T1000 (cell line): ENCODE results near the gene SYNPO2L.

Experiments
- DNase-seq: peaks from one replicate; lab custom pipeline; 2025; ENCODE audit warnings: mixed read lengths; lab: John Stamatoyannopoulos, UW

Gene SYNPO2L

DNA sequence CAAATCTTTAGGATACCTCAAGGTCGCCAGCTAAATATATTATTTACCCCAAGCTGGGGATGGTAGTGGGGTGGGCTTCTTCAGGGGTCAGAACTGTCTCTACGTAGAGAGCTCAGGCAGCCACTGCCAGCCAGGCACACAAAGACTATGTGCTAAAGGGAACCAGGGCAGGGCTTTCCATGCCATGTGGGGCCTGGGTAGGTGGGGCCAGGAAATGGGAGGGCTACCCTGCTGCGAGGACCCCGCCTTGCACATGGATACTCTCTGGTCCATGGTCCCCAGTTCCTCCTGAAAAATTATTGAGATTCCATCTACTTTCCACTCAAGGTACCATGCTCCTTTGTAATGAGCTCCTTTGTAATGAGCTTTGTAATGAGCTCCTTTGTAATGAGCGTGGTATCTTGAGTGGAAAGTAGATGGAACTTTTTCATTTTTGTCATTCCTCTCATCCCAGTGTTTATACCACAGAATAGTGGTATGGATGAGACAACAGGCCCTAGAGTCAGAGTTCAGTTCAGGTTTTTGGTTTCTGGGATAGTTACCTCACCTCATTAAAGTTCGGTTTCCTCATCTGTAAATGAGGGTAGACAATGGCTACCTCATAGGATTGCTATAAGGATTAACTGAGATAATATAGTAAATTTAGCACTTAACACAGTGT lies 5.8 kb downstream of the SYNPO2L start:
- DNase-seq: no peak

- no peak for DNase-seq
Measured at GRCh38 chr10:73648975-73649829, 6.6 kb downstream of the SYNPO2L start.

DNA sequence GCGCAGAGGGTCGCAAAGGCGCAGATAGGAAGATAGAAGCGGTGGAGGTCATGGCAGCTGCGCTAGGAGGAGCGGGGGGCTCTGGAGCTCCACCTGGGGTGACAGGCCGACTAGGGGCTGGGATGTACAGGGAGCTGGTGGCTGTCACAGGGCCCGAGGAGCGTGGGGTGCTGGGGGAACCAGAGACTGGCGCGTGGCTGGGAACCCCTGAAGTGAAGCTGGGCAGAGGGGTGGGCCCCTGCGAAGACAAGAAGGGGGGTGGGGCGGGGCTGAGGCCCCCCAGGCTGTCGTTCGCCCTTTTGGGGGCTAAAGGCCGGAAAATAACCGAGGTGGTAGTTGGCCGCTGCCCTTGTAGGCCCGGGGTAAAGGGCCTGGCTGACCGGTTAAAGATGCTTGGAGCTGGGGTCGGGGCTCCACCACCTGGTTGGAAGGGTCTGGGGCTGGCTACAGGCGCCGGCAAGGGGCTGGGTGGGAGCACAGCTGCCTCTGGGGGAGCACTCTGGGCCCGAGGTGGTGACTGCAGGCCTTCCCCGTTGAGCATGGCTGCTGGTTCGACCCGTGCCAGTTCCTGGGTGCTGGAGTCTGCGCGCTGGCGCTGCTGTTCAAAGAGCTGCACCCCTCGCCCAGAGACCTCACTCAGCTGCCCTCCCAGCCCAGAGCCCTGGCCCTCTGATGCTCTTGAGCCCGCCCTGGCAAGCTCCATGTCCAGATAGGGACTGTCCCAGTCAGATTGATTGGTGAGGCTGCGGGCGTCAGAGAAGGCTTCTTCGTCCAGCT lies 7.8 kb downstream of the SYNPO2L start:
- no peak for DNase-seq

GRCh38 chr10:73647211-73647874 lies 8.5 kb downstream of the SYNPO2L start:
- no peak for DNase-seq

- no peak for DNase-seq
Measured at GRCh38 chr10:73646598-73647041, 9.2 kb downstream of the SYNPO2L start.

DNA sequence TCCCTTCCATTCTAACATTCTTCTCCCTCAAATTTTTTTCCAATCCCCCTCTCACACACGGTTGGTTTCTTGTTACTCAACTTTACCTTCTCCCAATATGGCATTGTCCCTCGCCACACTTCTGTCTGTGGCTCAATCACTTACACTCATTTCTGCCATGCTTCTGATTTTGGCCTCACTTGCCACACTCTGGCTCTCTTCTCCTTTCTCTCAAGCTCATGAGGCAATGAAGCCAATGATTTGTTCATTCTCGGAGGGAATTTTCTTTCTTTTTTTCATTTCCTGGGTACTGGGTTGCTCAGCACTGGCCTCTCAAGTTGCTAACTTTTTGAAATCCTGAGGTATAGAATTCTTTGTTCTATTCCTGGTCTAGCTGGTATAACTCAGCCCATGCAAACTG lies 10.6 kb downstream of the SYNPO2L start:
- no peak for DNase-seq

GRCh38 chr10:73644767-73645166 lies 11.1 kb downstream of the SYNPO2L start:
- DNase-seq: no peak

GRCh38 chr10:73644015-73644743 lies 11.7 kb downstream of the SYNPO2L start:
- peak; percentile 21 for DNase-seq

DNA sequence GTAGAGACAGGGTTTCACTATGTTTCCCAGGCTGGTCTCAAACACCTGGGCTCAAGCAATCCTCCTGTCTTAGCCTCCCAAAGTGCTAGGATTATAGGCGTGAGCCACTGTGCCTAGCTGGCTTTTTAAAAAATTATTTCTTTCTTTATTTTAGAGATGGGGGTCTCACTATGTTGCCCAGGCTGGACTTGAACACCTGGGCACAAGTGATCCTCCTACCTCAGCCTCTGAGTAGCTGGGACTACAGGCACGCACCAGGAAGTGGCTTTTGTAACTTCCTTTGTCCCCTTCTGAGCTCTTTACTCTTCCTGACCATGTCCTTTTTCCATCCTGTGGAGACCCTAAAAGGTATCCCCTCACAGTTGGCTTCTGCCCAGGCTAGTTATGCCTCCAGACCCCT lies 12.5 kb downstream of the SYNPO2L start:
- no peak for DNase-seq

- no peak for DNase-seq
Measured at GRCh38 chr10:73641328-73642060, 14.3 kb downstream of the SYNPO2L start, which contains the start of gene MYOZ1. MYOZ1 (minus strand) TSS chr10:73641474; CDS start chr10:73640017, 1,457 bp downstream.

DNA sequence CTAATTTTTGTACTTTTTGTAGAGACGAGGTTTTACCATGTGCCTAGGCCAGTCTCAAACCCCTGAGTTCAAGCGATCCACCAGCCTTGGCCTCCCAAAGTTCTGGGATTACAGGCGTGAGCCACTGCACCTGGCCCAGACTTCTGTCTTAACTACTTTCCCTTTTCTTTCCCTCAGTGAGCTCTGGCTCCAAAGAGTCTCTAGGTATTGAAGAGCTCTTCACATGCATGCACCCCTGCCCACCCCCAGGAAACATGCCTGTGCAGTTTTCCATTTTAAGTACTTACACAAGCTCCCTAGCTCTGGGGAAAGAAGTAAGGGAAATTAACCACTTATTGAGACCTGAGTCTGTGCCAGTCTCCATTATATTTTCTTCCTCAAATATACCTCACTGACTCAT lies 16.5 kb downstream of the SYNPO2L start:
- no peak for DNase-seq

- DNase-seq: no peak
Measured at GRCh38 chr10:73635781-73636180, 20.0 kb downstream of the SYNPO2L start.

- DNase-seq: no peak
Measured at GRCh38 chr10:73634421-73634820, 21.4 kb downstream of the SYNPO2L start.

DNA sequence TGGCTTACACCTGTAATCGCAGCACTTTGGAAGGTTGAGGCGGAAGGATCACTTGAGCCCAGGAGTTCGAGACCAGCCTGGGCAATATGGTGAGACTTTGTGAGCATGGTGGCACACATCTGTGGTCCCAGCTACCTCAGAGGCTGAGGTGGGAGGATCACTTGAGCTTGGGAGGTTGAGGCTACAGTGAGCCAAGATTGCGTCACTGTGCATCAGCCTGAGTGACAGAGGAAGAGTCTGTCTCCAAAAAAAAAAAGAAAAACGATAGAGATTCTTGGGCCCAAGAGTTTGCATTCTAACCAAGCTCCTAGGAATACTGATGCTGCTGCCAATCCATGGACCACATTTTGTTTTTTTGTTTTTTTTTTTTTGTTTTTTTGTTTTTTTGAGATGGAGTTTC lies 26.7 kb downstream of the SYNPO2L start:
- DNase-seq: no peak

- no peak for DNase-seq
Measured at GRCh38 chr10:73628405-73628804, 27.4 kb downstream of the SYNPO2L start.

GRCh38 chr10:73627300-73627699 lies 28.5 kb downstream of the SYNPO2L start:
- no peak for DNase-seq

DNA sequence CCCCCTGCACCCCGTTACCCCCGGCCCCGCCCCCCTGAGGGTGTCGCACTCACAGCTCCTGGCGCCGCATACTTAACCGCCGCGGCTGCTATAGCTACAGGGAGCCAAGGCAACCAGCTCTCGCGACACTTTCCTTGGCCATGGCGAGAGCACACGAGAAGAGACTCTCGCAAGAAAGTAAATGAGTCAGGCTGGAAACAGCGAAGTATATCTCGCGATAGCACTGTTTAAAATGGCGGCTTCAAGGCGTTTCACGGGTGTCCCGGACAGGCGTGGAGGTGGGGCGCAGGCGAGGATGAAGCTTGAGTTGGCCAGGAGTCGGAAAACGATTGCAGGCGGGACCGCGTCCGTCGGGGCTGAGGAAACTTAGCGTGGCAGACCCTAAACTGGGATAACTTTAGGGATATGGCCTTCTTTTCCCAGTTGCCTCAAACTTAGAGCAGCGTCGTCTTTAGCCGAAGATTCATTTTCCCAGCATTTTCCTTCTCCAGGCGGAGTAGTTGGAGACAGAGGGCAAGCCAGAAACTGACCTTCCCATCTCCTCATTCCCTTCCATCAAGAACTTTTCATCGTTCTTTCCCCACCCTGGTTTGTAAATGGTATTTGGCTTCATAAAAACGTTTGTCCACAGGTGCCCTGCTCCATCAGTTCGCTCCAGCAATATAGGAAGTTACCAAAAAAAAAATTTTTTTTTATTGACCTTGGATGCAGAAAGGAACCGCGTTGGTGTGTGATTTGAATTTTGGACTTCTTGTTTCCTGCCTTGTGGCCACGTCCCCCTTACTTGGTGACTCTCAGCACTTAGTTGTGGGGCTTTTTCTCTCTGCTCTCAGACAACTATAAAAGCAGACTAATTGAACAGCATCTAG lies 29.7 kb downstream of the SYNPO2L start:
- peak; percentile 92 for DNase-seq

DNA sequence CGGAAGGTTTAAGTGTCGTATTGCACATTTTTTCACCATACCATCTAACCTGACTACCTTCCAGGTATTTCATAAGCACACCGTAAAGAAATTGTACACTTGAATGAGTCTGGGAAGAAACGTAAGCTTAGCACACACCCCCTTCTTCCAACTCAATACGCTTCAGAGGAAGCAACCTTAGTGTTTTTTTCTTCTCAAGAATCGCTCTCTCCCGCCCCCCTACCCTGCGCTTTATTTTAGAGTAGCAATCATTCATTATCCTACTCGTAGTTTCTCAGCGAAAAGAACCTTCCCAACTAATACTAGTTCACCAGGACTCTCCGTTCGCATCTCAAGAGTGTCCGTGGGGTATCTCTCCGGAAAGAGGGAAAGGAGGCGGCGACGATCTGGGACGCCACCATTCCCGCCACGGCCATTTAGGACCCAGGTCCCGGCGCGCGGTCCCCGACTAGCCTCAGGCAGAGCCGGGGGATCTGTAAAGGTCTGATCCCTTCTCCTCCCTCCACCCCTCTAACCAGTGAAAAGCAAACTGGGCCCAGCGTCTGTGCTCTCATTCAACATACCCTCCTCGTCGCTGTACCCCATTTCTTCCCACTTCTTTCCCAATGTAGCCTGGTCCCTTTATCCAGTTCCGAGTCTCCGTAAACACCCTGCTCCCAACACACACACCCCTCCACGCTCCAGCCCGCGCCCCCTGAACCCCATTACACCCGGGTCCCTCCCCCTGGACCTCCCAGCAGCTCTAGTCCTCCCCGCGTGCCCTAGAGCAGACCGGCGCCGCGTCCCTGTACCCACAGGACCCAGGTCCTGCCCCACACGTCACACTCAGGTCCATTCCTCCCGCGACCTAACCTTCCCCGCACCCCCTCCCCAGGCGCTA lies 30.6 kb downstream of the SYNPO2L start:
- DNase-seq: peak; percentile 61

DNA sequence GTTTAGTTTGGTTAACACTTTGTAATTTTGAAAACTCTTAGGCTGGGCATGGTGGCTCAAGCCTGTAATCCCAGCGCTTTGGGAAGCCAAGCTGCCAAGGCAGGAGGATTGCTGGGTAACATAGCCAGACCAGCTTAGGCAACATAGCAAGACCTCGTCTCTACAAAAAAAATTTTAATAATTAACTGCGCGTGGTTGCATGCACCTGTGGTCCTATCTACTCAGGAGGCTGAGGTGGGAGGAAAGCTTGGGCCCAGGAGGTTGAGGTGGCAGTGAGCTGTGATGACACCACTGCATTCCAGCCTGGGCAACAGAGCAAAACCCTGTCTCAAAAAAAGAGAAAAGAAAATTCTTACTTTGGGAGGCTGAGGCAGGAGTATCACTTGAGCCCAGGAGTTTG lies 32.8 kb downstream of the SYNPO2L start:
- DNase-seq: no peak
